Neural cell (in vitro differentiated cells): ENCODE results near the gene IL1R2.

Experiments
- CTCF ChIP-seq: fragments of 450-650 bp; IDR thresholded peaks from 2 replicates; pipeline ENCODE4 v1.5.1; 2014; ENCODE audit warnings: antibody characterized with exemption, mild to moderate bottlenecking, moderate library complexity; ENCODE audit not compliant: poor library complexity, severe bottlenecking
- TAF1 ChIP-seq: IDR thresholded peaks from 2 replicates; pipeline ENCODE4 v1.6.1; 2012; ENCODE audit warnings: low read depth

- no peak for TF ChIP-seq CTCF
- TF ChIP-seq TAF1 = no peak
These were observed 54.6 kb downstream of the IL1R2 start for GRCh38 chr2:102046135-102046986.
